Activated T-cell treated with anti-CD3 and anti-CD28 coated beads for 24 hours (primary cell): ENCODE results near the gene ADGRA1.

Experiments used
- DNase-seq: peaks from one replicate; pipeline ENCODE4 v3.0.0-alpha.2; 2020; ENCODE audit warnings: low read depth

ADGRA1 gene

DNA sequence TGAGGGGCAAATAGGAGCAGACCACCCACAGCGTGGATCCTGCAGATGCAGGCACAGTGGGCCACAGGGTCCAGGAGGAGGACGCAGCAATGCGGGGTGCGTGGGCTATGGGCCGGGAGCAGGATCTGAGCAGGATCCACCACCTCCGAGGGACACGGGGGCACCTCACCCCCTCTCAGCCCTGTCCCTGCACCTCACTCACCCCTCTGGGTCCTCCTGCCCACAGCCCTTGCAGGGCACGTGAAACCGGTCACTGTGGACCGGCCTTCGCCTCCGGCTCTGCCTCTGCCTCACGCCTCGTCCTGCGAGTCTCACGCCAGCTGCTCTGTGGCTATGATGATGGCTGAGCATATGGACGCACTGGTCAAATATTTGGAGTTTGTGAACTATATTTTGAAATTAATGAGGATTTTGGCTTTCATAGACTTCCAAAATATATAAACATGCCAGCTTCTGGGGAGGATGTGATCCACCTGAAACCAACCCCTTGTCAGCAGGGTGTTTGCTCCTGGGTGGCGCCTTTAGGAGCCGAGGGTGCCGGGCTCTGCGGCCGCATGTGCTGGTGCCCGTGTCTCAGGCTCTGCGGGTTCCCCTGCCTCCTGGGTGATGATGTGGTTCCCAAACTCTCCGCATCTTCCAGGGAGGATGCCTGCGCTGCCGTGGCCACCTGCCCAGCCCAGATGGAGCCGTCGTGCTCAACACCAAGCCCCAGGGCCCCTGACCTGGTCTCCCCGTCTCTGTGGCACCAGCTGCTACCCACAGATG, 11.3 kb upstream of the ADGRA1 start:
- no peak for DNase-seq

DNA sequence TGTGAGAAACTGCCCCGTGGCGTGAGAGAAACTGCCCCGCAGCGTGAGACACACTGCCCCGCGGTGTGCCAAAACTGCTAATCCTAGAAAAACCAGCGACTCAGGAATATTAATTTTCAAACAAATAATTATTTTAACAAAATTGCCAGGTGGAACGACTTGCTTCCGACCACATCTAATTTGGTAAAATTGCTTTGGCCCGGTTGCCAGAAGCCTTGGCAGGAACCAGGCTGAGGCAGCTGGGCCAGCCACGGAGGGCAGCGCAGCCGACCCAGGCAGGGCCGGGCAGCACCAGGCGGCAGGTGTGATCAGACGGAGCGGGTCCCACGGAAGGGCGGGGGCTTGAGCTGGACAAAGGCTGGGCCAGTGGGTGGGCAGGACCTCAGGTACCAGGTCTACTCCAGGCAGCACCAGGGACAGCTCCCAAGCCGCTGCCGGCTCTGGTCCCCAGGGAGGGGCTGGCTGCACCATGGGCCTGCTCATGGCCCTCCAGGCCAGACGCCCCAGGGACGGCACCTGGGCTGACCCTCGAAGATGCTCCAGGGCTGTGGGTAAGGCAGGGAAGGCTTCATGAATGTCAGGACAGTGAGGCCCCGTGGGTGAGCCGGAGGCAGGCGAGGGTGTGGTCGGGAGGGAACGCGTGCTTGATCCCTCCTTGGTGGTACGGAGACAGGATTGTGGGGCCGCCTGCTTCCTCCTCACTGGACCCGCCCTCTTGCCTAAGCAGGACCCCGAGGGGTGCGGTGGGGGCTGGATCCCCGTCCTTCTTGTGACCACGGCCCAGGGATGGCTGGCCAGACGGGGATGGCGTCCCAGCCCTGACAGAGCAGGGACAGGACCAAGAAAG, 7.7 kb upstream of the ADGRA1 start:
- no peak for DNase-seq

DNA sequence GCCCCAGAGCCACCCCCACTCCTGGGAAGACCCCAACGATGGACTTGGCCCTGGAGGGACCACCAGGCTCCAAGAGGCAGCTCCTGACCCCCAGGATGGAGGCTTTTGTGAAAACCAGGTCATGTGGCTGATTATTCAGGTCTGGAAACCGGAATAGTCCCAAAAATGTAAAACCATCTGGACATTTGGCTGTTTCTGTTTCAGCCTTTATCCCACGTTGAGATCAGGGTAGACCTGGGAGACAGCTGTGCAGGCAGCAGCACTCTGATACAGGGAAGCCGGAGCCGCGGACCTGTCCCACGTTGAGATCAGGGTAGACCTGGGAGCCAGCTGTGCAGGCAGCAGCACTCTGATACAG, 7.1 kb upstream of the ADGRA1 start:
- DNase-seq, result no peak

DNA sequence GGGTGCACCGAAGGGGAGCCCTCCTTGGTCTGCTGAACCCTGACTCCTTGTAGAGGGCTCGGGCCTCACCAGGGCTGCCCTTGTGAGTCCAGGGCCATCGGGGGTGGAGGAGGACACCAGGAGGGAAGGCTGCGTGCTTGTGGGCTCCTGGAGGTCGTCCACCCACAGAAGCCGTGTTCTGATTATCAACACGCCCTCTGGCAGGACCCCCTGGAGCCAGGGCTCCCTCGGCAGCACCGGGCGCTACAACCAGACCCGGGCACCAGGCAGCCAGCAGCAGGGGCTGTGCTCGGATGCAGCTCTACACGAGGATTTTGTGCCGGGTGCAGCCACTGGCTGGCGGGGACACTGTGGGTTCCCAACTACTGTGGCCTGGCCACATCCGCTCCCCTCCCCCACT, 6.1 kb upstream of the ADGRA1 start:
- no peak for DNase-seq

DNA sequence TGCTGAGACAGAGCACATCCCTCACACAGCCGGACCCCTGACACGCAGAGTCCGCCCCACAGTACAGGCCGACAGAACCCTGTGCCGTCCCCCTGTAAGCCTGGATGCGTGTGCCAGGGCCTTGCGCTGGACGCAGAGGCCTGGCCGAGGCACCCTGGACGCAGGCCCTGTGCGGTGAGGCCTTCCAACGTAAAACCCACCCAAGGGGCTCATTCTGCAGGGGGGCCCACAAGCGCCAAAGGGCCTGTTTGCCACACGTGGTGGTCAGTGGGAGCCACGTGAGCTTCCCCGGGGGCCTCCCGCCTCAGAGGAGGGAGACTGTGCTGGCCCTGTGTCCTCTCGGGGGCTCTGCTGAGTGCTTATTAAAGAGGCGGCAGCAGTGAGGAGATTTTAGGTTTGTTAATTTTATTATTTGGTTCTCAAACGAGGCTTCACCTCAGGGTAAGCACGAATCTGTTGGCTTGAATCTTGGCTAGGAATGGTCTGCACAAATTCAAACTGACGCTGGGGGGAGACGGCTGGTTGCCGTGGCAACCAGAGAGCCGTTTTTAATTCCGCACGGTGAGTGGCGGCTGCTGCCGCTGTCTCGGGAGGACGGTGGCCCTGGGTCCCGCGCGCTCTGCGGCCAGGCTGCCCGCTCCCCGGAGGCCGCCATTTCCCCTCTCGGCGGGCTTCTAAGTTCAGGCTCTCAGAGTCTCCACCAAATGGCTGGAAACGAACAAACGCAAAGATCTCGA, 4.9 kb upstream of the ADGRA1 start:
- DNase-seq, result no peak

DNA sequence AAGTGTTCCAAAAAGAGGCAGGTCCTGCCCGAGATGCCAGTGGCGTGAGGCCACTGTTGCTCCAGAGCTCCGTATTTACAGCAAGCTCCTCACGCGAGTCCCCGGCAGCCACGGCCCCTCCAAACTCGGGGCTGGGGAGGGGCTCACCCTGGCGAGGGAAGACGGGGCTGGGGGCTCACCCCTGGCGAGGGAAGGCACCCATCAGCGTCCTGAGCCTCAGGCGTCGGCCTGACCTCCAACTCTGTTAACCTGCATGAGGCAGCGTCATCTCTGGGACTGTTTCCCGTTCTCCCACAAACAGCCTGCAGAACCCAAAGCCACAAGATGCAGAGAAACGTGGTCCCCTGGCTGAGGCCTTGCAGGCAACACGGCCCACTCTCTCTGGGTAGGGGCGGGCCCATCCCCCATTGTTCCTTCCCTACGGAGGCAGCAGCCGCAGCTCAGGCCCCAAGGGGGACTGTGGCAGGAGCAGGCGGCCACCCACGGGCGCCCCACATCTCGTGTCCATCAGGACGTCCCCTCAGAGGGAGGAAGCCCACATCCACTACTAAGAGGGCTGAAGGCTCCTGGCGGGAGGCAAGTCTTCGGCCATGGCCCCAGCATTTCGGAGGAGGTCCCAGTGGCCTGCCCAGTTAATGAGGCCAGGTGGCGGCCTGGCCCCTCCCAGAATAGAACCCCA, 4.2 kb upstream of the ADGRA1 start:
- DNase-seq, result no peak

DNA sequence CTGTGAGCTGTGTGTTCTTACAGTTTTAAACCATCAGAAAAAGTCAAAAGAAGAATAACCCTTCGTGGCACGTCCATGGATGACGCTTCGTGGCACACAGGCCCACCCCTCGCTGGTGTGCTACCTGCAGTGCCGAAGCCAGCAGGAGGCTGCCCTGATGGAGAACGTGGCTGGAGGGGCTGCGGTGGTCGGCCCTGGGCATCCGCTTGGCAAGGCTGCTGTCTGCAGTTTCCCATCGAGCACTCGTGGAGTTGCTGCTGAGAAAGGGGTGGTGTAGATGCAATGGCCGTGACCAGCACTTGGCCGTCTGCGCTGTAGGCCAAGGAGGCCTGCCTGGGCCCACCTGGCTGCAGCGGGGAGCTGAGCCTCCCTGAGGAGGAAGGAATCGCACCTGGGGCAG, 3.2 kb upstream of the ADGRA1 start:
- no peak for DNase-seq

DNA sequence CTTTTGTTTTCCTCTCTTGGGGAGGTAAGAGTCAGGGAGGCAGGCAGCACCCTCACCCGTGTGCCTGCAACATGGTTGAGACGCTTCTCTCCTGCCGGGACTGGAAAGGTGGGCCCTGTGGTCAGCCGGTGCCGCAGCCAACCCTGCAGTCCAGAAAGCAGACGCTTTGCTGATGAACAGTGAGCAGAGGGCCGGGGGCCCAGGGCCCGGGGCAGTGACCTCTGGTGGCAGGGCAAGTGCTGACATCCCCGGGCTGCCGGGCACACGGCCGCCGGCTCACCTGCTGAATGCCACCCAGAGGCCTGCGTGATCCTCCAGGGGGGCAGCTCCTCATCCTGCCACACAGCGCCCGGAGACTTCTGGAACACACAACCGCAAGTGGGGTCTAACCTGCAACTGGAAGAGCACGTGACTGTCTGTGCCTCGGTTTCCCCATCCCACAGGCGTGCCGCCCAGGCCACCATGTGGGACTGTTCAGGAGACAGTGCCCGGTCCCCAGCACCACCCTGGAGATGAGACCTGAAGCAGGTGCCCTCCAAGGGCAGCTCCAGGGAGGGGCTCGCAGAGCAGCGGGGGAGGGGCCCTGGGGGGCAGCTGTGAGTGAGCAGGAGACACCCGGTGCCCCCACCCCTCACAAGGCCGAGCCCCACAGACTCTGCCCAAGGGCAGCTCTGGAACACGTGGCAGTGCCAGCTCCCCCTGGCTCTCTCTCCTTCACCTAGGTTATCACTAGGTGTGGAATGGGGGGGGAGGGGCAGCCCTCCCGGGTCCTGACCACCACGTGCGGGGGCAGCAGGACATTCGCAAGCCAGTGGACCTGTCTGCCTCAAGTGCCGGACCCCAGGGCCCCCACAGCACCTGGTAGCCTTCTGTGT, 2.2 kb upstream of the ADGRA1 start:
- DNase-seq, result no peak

DNA sequence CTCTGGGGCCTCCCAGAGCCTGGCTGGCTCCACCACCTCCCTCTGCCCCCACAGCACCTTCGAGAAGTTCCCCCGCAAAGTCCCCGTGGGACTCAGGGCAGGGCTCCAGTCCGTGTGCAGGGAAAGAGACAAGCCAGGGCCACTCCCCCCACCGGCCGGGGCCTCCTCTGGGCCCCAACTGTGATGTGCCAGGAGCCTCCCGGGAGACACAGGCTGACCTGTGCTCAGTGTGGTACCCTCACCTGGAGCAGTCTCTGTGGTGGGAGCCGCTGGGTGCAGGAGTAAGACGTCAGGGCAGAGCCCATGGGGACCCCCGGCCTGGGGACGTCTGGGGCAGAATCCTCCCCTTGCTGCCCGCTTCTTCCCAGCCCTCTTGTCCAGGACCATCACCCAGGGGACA, 1.5 kb upstream of the ADGRA1 start:
- no peak for DNase-seq

DNA sequence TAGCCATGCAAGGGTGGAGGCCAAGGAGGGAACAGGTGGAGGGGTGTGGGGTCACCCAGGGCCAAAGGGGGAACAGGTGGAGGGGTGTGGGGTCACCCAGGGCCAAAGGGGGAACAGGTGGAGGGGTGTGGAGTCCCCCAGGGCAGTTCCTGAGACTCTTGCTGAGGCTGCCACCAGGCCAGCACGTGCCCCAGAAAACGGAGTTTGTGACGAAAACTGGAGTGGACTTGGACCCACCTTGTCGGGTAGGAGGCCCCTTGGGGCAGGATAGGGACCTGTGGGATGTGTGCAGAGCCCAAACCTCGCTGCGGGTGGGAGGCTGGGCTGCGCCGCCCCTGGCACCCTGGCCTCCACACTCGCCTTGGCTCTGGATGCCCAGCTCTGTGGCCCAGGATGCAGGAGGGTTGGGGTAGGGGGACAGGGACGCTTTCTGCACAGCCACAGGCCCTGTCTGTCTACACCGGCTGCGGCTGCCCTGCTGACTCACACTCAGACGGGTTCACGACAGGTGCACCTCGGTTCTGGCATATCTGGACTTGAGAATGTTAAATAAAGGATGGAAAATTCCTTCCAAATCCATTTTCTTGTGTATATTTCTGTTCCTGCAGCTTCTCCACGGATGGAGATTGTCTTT, 562 bp upstream of the ADGRA1 start:
- DNase-seq, result no peak

DNA sequence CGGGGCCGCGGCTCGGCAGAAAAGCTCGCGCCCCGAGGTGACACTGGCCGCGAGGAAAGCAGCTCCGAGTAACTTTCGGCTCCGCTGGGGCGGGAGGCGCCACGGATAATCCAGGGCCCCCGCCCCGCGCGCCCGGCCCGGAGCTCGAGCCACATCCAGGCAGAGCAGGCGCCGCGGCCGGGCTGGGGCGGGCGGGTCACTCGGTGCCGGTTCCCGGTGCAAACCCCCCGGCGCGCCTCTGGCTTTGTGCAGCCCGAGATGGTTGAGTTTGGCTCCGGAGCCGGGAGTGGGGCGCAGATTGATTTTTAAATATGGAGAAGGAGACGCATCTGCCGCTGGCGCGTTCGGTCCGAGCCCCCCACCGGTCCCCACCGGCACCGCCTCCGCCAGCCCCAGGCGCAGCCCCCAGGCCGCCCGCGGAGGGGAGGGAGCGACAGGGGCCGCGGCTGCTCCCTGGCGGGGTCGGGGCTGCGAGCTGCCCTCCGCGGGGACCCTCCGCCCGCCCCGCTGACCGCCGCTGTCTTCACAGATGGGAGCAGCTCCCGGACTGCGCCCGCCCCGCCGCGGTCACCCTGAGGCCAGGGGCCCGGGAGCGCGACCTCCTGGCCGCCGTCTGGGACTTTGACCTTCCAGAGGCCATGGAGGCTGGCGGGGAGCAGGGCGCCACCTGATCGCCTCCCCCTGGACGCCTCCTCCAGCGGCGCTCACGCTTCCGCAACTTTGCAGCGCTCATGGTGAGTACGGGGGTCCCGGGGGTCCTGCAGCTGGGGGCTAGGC, 643 bp downstream of the ADGRA1 start:
- no peak for DNase-seq

DNA sequence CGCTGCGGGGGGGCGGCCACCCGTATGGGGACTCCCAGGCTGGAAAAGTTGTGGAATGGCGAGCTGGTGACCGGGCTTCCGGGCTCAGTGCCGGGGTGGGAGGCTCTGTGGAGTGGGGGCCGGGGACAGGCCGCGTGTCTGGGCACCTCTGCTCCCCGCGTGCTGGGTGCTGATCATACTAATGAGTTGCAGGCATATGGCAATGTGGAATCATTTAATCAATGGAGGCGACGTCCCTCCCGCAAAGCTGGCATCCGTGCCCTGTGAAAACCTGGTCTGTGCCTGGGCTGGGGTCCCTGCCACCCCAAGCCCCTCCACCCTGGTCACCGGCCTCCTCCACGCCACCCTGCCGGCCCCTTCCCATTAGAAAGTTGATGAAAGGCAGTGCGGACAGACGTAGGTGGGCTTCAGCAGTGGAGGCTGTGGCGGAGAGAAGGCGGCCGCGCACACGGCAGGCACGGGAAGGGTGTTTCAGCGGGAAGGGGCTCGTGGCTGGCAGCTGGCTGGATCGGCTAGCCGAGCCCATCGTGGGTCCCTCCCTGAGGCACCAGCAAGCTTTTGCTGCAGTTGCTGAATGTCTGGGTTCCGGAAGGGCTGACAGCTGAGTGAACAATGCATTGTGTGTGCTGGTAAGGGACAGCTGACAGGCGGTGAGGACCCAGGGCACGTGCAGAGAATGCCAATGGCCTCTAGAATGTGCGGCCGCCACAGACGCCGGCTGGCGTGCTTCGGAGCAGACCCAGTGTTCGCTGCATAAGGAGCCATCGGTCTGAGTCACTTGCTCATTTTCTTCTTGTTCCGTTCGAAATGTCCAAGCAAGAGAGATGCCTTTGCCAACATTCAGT, 1.5 kb downstream of the ADGRA1 start:
- DNase-seq, result no peak

DNA sequence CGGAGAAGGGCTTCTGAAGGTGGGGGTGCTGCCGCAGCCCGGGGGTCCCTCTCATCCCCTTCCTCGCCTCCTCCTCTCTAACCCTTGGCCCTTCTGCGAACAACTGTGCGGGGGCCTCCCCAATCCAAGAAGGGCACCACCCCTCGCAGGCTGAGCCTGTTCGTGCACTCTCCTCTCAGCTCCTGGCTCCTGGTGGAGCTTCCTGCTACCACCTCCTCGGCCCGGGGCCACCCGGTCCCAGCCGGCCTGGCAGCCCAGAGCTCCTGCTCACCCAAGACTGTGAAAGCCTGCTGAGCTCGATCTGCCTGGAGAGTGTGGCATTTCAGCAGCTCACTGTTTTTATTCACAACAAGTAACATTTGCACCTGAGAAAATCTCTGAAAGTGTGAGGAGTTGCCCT, 2.4 kb downstream of the ADGRA1 start:
- DNase-seq, result no peak

DNA sequence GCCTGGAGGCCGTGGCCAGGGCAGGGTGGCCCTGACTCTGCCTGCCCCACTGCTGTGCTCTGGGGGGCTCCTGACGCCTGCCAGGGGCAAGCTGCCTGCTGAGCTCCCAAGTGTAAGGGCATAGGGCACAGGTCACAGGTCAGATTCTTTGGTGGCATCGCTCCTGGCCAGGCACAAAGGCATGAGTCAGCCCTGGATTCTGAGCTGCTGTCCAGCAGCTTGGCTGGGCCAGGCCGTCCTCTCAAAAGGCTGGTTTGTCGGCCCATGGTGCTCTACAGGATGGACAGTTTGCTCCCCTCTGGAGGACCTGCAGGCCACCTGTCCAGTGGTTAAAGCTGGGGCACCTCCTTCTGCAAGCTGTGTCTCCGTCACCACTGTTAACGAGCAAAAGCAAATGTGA, 2.9 kb downstream of the ADGRA1 start:
- DNase-seq, result no peak

DNA sequence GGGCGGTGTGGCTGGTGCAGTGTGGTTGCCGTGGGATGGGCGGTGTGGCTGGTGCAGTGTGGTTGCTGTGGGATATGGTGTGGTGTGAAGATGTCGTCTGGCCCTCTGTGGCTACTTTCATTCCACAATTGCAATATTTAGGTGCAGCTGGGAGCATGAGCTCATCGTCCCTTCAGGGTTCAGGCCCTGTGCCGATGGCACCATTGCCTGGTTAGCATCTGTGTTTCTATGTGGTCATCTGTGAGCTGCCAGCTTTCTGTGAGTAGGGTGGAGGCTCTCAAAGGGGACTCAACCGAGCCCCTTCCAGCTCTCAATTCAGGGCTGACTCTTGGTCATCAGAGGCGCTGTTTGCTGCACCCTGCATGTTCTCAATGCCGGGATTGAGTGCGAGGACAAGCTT, 3.6 kb downstream of the ADGRA1 start:
- no peak for DNase-seq

DNA sequence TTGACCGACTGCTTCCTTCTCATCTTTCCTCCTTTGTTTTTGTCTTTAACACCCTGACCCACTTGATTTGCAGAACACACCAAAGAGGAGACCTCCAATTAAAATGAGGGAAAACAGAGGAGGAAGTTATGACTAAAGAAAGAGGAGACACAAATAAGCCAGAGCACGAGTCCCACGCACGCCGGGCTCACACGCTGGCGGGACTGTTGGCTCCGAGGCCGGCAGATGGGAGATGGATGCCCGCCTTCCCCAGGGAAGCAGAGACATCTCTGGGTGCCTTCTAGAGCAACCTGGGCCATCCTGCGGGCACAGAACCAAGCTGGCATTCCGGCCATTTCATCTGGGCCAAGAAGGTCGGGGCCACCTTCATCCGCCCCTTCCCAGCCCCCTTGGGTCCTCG, 5.6 kb downstream of the ADGRA1 start:
- DNase-seq, result no peak

DNA sequence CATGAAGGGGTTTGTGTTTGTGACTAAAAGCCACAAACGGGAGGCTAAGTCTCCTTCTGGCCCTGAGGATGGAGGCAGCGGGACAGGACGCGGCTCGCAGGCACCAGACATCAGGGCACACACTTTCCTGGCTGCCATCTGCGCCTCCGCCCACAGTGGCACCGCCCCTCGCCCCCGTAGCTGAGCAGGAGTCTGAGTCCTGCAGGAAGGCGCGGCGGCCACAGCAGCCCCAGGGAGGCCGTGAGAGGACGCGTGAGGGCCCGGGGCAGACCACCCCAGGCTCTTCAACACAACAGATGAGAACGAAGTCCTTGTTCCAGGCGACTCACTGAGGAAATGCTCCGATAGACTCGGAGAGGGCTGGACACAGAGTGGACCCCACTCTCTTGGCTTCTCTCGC, 6.6 kb downstream of the ADGRA1 start:
- DNase-seq, result no peak

DNA sequence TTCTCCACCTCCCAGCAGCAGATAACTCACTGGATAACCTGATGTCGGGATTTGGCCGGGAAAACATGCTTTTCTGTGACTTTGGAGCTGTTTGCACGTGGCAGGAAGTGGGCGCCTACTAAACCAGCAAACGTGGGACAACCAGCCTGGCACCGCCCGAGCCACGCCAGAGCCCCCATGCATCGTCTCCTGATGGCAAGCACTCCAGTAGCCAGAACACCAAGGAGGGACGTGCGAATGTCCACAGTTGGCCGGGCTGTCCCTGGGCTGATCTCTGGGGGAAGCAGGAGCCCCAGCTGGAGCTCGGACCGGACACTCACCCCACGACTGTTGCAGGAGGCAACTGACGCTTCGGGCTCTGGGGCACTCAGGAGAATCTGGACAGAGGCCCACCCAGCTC, 7.1 kb downstream of the ADGRA1 start:
- no peak for DNase-seq

DNA sequence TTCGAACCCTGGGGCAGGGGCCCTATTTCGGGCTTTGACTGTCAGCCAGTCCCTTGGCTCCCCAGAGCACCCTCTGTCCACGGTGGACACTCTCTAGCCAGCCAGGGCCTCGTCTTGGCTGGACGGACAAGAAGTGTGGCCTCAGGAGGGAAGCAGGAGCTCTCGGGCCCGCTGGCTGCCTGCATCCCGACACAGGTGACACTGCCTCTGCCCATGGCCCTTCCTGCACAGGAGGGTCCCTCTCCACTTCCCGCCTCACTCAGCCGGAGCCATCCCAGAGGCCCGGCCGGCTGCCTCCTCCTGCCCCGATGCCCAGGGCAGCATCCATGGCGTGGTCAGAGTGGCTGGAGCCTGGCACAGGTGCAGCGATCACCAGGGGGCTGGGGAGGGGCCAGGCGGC, 7.9 kb downstream of the ADGRA1 start:
- DNase-seq, result no peak
